AG08395 (cell line): Measurements from ENCODE around the gene DIP2C.
"Not testable (repeated sequence)": the region's sequence is repeated elsewhere in the genome, so short reads cannot be mapped to it uniquely, and the experiment has no call there.

ENCODE experiments used
- DNase-seq: peaks from one replicate; pipeline ENCODE4 v3.0.0; 2012; ENCODE audit warnings: mixed read lengths, low spot score

DIP2C gene

GRCh38 chr10:639751-640672, 49.5 kb downstream of the DIP2C start:
- no peak for DNase-seq

- no peak for DNase-seq
Observed at GRCh38 chr10:639001-639750, 50.3 kb downstream of the DIP2C start.

DNA sequence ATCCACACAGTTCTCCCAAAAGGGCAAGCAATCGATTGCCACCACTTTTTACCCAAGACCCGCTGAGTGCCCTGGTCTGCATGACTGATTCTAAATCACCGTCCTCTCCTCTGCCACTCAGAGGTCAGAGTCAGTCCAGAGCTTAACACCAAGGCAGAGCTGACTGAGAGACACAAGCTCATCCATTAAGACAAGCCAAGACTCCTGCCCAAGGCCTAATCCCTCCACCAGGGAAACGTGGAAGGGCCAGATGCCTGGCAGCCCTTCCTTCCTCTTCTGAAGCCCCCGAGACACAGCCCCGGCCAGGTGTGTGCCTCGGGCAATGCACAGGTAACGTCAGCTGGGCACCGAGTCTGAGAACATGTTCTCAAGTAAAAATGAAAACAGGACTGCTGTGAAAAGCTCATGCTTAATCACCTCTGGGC, 51.7 kb downstream of the DIP2C start:
- DNase-seq = no peak

- DNase-seq = no peak
Observed at GRCh38 chr10:637221-637620, 52.2 kb downstream of the DIP2C start.

DNA sequence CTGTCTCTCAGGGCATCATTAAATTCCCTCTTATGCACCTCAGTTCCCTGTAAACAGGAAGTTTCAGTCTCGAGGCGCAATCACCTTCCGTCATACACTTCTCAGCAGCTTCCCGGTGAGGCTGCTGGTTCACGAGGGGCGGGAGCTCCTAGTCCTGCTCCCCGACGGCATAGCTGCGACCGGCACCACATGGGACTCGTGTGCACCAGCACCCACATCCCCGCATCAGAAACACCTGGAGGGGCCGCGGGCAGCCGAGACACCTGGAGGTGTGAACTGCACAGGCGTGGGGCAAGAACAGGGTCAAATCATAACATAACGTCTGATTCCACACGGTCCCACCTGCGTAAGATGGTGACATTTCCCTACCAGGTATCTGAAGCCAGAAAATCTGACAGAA, 52.7 kb downstream of the DIP2C start:
- no peak for DNase-seq

- no peak for DNase-seq
Observed at GRCh38 chr10:636016-636730, 53.3 kb downstream of the DIP2C start.

GRCh38 chr10:635088-635861, 54.2 kb downstream of the DIP2C start:
- DNase-seq = no peak

DNA sequence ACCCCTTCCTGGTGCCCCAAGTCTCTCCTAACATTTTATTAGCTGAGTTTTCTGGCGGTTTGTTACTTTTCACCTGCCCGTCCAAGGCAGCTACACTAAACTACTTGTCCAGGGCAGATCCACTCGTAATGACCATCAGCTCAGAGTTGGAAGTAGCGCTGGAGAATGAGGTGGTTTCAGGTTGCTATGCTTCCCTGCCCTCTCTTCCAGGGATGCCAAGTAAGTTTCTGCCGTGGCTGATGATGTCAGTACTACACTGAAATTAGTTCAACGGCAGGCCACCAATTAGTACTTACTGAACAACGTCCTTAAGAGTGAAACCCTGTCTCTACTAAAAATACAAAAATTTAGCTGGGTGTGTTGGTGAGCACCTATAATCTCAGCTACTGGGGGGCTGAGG, 55.2 kb downstream of the DIP2C start:
- DNase-seq = no peak

DNA sequence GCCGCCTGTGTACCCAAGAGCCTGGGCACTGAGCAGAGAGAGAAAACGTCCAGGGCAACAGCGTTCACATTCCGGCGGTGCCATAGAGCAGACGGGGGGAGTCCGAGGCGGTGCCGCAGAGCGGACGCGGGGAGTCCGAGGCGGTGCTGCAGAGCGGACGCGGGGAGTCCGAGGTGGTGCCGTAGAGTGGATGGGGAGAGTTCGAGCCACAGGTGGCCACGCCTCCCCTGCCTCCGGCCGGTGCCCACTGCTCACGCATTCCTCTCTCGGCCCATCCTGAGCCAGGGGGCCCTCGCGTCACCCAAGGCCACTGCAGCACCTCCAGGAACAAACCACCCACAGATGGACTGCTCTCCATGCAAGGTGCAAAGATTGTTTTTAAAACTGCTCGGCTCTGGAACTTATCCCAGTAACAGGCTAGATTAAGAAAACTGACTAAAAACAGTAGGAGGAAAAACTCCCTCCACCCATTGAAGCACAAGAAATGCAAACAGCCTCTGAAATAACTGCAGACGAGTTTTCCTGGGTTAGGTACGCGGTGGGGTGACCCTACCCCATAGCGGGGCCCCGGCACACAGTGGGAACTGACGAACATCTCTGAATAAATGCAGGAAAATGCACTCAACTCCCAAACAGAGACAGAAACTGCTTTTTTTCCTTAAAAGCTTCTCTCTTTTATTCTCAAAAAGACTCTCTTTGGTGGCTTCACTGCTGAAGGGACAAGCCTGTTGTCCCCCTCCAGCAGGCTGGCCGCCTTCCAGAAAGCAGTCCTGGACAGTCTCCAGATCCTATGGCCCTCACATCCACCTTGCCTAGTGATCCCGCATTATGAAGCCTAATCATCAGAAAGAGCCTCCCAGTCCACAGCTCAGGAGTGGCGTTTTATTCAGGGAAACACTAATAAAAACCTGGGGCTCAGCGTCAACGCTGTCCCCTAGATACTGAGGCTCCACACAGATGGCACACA, 55.9 kb downstream of the DIP2C start:
- DNase-seq = no peak

DNA sequence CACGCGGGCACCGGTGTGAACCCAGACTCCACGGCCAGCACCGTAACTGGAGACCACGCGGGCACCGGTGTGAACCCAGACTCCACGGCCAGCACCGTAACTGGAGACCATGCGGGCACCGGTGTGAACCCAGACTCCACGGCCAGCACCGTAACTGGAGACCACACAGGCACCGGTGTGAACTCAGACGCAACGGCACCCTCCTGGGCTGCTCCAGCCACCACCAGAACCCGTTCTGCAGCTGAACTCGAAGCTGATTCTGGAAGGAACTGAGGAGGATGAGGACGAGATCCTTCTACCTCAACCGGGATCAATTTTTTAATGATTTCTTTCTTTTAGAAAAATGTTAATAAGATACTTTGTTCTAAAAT, 56.7 kb downstream of the DIP2C start:
- DNase-seq = not testable (repeated sequence)

DNA sequence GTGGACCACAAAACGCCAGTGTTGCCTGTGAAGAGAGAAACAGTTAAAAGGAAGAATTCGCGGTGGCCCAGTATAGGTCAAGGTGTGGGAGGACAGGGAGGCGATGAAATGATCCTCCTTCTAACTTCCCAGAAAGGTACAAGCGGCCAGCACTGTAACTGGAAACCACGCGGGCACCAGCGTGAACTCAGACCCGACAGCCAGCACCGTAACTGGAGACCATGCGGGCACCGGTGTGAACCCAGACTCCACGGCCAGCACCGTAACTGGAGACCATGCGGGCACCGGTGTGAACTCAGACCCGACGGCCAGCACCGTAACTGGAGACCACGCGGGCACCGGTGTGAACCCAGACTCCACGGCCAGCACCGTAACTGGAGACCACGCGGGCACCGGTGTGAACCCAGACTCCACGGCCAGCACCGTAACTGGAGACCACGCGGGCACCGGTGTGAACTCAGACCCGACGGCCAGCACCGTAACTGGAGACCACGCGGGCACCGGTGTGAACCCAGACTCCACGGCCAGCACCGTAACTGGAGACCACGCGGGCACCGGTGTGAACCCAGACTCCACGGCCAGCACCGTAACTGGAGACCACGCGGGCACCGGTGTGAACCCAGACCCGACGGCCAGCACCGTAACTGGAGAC, 57.2 kb downstream of the DIP2C start:
- not testable (repeated sequence) for DNase-seq

DNA sequence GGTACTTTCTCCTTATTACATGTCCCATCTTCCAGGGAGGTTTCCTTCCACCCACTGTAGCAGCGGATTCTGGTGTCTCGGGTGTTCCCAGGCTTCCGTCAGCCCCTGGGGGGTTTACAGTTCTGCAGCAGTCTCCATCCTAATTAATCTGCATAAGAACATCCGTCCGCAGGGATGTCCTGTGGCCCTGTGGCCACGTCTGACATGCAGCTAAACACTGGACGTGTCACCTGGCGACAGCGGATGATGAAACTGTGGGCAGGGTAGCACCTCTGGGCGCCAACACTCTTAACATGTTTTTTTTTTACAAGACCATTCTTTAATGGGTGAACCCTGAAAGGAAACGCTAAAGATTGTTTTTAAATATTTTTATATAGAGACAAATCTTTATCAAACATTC, 58.2 kb downstream of the DIP2C start:
- DNase-seq = no peak

- no peak for DNase-seq
Observed at GRCh38 chr10:630581-631073, 58.8 kb downstream of the DIP2C start.

GRCh38 chr10:629186-629998, 60.1 kb downstream of the DIP2C start:
- DNase-seq = no peak

DNA sequence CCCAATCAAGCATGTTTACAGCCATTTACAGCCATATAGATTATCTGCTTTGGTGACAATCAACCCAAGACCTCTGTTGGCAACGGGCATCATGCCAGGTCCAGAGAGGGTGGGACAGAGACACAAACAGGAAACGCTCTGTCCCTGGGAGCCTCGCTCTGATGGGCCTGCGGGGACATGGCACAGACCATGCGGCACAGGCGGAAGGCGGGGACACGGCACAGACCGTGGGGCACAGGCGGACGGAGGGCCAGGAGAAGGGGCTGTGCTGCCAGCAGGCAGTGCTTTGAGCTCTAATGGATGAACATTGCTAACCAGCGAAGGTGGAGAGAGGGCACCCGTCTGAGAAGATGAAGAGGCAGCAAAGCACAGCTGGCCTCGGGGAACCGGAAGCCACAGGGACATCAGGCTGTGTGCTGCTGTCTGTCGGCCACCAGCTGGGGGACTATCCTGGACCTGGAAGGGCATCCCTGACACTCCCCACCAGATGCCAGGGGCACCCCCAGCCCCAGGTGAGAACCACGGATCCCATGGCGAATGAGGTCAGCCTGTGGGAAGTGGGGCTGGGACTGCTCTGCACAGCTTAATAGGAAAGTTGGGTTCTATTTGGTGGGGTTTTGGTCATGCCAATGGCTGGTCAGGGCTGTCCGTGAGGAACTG, 61.0 kb downstream of the DIP2C start:
- no peak for DNase-seq

- no peak for DNase-seq
Observed at GRCh38 chr10:627032-627992, 62.2 kb downstream of the DIP2C start.
